Uterus (tissue), 4 donors: ENCODE measurements around the gene SRGAP1. TPM values are rescaled to one million over a fixed set of nuclear protein-coding genes. Genes with fewer than 3 reads are reported as not detected.

Experiments used
- DNase-seq, 2 donors: peaks; one replicate each; pipeline ENCODE4 v3.0.0-alpha.2; 2019 to 2020
- H3K27ac ChIP-seq, 2 donors: fragments of 200-600 bp; sonication (generic); 1 replicate in 1 of 2; 2 replicates in 1 of 2; pipeline ENCODE4 v1.5.1; 2016 to 2018
- H3K27me3 ChIP-seq, 2 donors: fragments of 200-600 bp; sonication (generic); one replicate each; pipeline ENCODE4 v1.5.1; 2018 to 2019; ENCODE audit warnings: control low read depth in 1 of 2
- H3K36me3 ChIP-seq, 2 donors: fragments of 200-600 bp; sonication (generic); one replicate each; pipeline ENCODE4 v1.5.1; 2019; ENCODE audit warnings: control low read depth in 1 of 2
- H3K4me1 ChIP-seq, 2 donors: fragments of 200-600 bp; sonication (generic); one replicate each; pipeline ENCODE4 v1.5.1; 2018 to 2019; ENCODE audit warnings: control low read depth in 1 of 2
- H3K4me3 ChIP-seq, 2 donors: fragments of 200-600 bp; sonication (generic); 1 replicate in 1 of 2; 2 replicates in 1 of 2; pipeline ENCODE4 v1.5.1; 2018 to 2019; ENCODE audit warnings: mild to moderate bottlenecking in 1 of 2
- H3K9me3 ChIP-seq, 2 donors: fragments of 200-600 bp; sonication (generic); one replicate each; pipeline ENCODE4 v1.5.1; 2019; ENCODE audit warnings: control low read depth in 1 of 2
- CTCF ChIP-seq, 4 experiments: fragments of 200-600 bp in 2 of 4; fragments of 450-650 bp in 2 of 4; sonication (generic) in 2 of 4; IDR thresholded peaks; one replicate each; pipeline ENCODE4 v1.5.1; 2016 to 2019; ENCODE audit warnings: antibody characterized with exemption in 4 of 4, mild to moderate bottlenecking in 2 of 4, moderate library complexity in 1 of 4
- POLR2A ChIP-seq, 2 donors: fragments of 450-650 bp; IDR thresholded peaks; one replicate each; pipeline ENCODE4 v1.6.1; 2016; ENCODE audit warnings: antibody characterized with exemption in 2 of 2, mild to moderate bottlenecking in 1 of 2, moderate library complexity in 1 of 2
- intact Hi-C: fragments of 100-400 bp; cut with DNase I; formaldehyde crosslinking; loops from one replicate; pipeline ENCODE4 v1.15.1; 2023; ENCODE audit warnings: low total_unique reads
- small RNA-seq: library from RNA; depleted of rRNA; stranded (forward); fragments of <200 nt; gene quantifications from one replicate; pipeline ENCODE3, GENCODE V24; 2016
- total RNA-seq, 4 donors: library from RNA; depleted of rRNA in 3 of 4; stranded (reverse); fragments of >200 nt in 3 of 4; gene quantifications; one replicate each; pipeline versions ENCODE4 v1.1.0 to v1.2.4, GENCODE V29; 2014 to 2023
- donor health status: DM: yes; HTN: yes; CAD: no.

Gene SRGAP1
- total RNA-seq, 4 donors from 2014 or later, result 10.0 to 23.0 (median 14.8) TPM

DNA sequence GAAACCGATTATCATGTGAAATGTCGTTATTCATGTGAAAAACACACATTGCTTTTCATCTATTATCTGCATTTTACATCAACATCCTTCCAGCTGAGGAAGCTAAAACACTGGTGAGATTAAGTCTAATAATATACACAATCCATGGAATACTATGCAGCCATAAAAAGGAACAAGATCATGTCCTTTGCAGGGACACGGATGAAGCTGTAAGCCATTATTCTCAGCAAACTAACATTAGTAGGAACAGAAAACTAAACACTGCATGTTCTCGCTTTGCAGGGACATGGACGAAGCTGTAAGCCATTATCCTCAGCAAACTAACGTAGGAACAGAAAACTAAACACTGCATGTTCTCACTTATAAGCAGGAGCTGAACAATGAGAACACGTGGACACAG lies 359.3 kb downstream of the SRGAP1 start:
- no peak for DNase-seq
- Histone ChIP-seq H3K4me1 (no peaks in the 10 kb centered on the region), H3K27me3 (no peaks in the 10 kb centered on the region), H3K36me3 (no peaks in the 10 kb centered on the region), H3K4me3 (no peak overlapping the region), H3K27ac (no peak overlapping the region), H3K9me3 (no peaks in the 10 kb centered on the region)
- intact Hi-C loops, result no loop called here
- TF ChIP-seq POLR2A (IDR thresholded peaks at IDR 0.05) (no peak), CTCF (IDR thresholded peaks at IDR 0.05) (no peak)

GRCh38 chr12:64205542-64205941 lies 361.0 kb downstream of the SRGAP1 start:
- no peak overlapping the region for H3K27ac ChIP-seq
- no peaks in the 10 kb centered on the region for H3K36me3 ChIP-seq
- H3K9me3 ChIP-seq, result no peaks in the 10 kb centered on the region
- intact Hi-C loops, result no loop called here
- H3K27me3 ChIP-seq, result no peaks in the 10 kb centered on the region
- TF ChIP-seq CTCF (IDR thresholded peaks at IDR 0.05) (no peak), POLR2A (IDR thresholded peaks at IDR 0.05) (no peak)
- no peak overlapping the region for H3K4me3 ChIP-seq
- no peaks in the 10 kb centered on the region for H3K4me1 ChIP-seq
- no peak for DNase-seq

DNA sequence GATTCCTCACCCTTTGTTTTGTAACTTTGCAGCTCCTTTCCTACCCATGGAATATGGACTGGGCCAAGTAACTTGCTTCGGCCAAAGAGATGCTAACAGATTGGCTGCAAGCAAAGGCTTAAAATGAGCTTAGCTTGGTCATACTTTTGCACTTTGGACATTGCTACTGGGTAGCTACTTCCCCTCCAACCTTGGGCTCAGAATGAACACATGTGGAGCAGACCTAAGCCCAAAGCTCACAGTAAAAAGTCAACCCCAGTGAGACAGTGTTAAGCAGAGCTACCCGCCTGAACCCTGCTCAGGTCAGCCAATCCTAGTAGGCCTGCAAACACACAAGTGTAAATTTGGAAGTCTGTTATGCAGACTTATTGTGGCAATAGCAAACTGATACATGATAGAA lies 363.0 kb downstream of the SRGAP1 start:
- Histone ChIP-seq H3K9me3 (no peaks in the 10 kb centered on the region), H3K27me3 (no peaks in the 10 kb centered on the region), H3K27ac (no peak overlapping the region), H3K4me1 (no peaks in the 10 kb centered on the region), H3K36me3 (no peaks in the 10 kb centered on the region), H3K4me3 (no peak overlapping the region)
- intact Hi-C loops, result no loop called here
- no peak for TF ChIP-seq POLR2A (IDR thresholded peaks at IDR 0.05)
- TF ChIP-seq CTCF (IDR thresholded peaks at IDR 0.05), result no peak
- no peak for DNase-seq

Small RNAs within 50 kb of the gene (small RNA-seq; reads per million reads assigned to genes)
- gene AC020611.1, result not detected
- gene RNU6-1009P, result not detected

Other genes with a start within 250 kb of the SRGAP1 start
- 10 to 100 TPM in 3 of 4 donors, 1 to 10 TPM in 1; 7.9 to 79.7 (median 29.7) TPM for gene DPY19L2, start 176.2 kb upstream of the SRGAP1 start, total RNA-seq
- 10 to 100 TPM in 3 of 4 donors, 1 to 10 TPM in 1; 2.0 to 24.2 (median 16.3) TPM for gene RXYLT1, start 64.8 kb upstream of the SRGAP1 start, total RNA-seq